Measurements from ENCODE around the gene DGKB.

DNA sequence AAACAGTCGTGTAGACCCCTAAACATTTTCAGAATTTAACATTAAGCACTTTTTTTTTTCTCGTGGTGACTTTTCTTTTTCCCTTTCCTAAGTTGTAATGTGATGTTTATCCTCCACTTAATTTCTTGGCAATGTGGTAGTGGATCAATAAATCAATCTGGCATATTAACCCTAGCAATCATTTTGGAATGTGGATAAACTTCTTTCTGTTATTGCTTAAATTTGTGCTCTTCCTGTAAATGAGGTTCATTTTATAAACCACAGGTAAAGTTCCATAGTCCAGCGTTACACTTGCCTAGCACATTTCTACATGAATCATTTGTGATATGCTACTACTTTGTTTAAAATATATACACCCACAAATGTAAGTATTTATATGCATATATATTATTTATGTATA, 665.7 kb downstream of the DGKB start:
- TF ChIP-seq, protein P1, sequence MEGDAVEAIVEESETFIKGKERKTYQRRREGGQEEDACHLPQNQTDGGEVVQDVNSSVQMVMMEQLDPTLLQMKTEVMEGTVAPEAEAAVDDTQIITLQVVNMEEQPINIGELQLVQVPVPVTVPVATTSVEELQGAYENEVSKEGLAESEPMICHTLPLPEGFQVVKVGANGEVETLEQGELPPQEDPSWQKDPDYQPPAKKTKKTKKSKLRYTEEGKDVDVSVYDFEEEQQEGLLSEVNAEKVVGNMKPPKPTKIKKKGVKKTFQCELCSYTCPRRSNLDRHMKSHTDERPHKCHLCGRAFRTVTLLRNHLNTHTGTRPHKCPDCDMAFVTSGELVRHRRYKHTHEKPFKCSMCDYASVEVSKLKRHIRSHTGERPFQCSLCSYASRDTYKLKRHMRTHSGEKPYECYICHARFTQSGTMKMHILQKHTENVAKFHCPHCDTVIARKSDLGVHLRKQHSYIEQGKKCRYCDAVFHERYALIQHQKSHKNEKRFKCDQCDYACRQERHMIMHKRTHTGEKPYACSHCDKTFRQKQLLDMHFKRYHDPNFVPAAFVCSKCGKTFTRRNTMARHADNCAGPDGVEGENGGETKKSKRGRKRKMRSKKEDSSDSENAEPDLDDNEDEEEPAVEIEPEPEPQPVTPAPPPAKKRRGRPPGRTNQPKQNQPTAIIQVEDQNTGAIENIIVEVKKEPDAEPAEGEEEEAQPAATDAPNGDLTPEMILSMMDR (conservative IDR thresholded peaks at IDR 0.05 in 1 of 2, IDR thresholded peaks at IDR 0.05 in 1 of 2; ENCODE audit: extremely low read depth in 1 of 2, insufficient read depth in 1 of 2, low read depth in 1 of 2, low read length in 2 of 2), result no peak
- no peak for TF ChIP-seq EZH2 (IDR thresholded peaks at IDR 0.05; ENCODE audit: borderline replicate concordance, low read length)

All from mammary epithelial cell (primary cell).